Panc1 (cell line): Measurements from ENCODE around the gene GABRB1.

ENCODE experiments used
- CTCF ChIP-seq: fragments of 450-650 bp; IDR thresholded peaks from 2 replicates; pipeline ENCODE4 v1.5.1; 2017; ENCODE audit warnings: mild to moderate bottlenecking
- SIN3A ChIP-seq: IDR thresholded peaks from 2 replicates; pipeline ENCODE4 v1.6.1; 2012; ENCODE audit warnings: low read depth, mild to moderate bottlenecking, low read length, moderate library complexity, borderline replicate concordance; ENCODE audit not compliant: insufficient read depth

- no peak for TF ChIP-seq CTCF
- no peak for TF ChIP-seq SIN3A
Measured at GRCh38 chr4:47106561-47106960, 75.2 kb downstream of the GABRB1 start.
